ENCODE results near the gene DPM2.

GRCh38 chr9:127937056-127937387 is 632 bp downstream of the DPM2 start:
- TF ChIP-seq EP300 (IDR thresholded peaks at IDR 0.05) (no peak), CTCF (IDR thresholded peaks at IDR 0.05) (no peak), POLR2AphosphoS5 (IDR thresholded peaks at IDR 0.05) (no peak)
